Fibroblast of skin of right quadriceps (primary cell): ENCODE results near the gene BRD7.

Experiments used
- DNase-seq: peaks from one replicate; pipeline ENCODE4 v3.0.0-alpha.2; 2013

BRD7 gene

DNA sequence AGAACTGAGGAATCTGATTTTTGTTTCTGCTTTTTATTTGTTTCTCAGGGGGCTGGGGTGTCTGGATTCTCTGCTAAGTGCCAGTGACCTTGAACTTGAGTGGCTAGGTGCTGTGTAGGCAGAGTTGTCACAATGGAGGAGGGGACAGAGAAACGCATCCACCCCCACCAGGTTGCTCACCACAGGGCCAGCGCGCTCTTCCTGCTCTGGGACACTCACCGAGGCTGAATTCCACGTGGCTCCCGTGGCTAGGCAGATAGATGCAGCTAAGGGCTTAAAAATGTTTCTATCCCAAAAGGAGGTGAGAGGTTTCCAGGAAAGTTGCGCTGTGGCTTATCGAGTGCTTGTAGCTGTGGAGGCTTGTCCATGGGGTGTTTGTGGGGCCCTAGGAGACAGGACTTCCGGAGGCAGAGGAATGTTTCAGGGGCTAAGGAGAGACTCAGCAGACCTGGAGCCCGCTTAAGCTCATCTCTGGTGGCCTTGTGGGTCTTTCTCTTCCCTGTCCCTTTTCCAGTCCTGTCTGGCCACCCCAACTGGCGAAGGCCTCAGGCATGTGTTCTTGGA, 65.7 kb downstream of the BRD7 start:
- peak; percentile 54 for DNase-seq

DNA sequence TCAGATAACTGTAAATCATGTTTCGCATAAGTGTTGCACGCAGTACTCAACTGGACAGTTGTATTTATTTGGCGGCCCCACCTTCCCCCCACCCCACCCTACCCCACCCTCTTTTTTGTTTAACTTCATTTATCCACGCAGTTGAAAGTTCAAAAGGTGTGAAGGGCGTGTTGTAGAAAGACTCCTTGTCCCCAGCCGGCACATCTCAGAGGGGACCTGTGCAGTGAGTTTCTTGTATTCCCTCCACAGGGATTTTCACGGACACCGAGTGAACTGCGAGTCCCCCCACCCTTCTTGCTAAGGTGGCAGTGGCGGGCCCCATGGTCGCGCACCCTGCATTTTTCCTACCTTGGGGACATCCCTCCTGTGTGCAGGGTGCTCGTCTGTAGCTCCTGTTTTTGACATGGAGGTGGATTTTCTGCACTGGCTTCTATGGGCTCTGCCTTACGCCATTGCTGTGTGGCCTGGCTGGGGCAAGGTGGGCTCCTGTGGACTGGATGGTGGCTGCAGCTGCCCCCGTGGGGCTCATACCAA, 66.2 kb downstream of the BRD7 start:
- no peak for DNase-seq

DNA sequence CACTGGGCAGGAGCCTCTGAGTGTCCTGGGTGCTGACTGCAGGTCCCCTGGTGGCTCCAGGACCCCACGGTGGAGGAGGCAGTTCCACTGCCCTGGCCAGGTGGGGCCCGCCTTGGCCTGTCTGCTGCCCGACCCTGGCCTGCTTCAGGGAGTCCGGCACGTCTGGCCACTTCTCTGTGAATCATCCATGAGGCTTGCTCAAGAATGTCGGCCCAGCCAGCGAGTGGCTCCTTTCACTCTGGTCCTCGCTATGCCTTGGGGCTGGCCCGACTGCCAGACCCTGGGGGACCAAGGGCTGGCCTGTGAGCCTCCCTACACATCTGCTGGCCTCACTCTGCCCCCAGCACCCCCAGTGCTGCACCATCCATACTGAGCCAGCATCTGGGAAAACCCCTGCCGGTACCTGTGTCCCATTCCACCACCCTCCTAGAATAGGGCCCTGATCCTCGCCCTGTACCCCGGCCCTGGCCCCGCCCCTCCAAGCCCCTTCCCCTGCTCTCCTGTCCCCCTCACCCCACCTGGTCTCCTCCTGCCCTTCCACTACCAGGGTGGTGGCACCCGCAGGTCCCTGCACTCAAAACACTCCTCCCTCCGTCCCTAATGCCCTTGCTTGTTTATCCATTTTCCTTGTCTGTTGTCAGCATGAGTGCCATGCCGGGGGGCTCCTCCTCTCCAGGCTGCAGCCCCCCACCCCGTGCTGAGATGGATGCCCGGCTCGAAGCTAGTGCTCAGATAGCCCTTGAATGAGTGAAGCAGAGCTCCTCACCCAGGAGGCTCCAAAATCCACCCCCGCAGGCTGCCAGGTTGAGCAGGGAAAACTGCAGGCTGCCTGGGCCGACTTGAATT, 66.9 kb downstream of the BRD7 start:
- peak; percentile 24 for DNase-seq

DNA sequence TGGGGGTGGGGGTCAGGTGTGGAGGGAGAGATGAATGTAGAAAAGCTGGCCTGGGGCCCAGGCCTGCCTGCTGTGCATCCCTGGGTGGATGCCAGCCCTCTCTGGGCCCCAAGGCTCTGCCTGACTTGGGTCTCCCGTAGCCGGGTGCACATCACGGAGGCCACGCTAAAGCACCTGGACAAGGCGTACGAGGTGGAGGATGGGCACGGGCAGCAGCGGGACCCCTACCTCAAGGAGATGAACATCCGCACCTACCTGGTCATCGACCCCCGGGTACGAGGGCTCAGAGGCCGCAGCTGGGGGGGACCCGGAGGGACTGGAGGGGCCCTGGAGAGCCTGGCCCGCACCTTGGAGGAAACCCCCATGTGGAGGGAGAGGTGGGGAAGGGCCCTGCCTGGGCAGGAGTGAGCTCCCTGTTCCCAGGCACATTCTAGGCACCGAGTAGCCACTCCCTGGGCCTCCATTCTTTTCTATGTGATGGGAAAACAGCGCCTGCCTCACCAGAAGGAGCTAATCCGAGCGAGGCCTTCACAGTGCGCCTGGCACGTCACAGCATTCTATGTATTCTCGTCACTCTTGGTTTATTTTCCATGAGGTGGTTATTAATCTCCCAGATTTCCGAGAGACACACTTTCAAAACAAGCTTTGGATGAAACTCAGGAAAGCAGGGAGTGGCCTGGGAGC, 67.7 kb downstream of the BRD7 start:
- DNase-seq = no peak

DNA sequence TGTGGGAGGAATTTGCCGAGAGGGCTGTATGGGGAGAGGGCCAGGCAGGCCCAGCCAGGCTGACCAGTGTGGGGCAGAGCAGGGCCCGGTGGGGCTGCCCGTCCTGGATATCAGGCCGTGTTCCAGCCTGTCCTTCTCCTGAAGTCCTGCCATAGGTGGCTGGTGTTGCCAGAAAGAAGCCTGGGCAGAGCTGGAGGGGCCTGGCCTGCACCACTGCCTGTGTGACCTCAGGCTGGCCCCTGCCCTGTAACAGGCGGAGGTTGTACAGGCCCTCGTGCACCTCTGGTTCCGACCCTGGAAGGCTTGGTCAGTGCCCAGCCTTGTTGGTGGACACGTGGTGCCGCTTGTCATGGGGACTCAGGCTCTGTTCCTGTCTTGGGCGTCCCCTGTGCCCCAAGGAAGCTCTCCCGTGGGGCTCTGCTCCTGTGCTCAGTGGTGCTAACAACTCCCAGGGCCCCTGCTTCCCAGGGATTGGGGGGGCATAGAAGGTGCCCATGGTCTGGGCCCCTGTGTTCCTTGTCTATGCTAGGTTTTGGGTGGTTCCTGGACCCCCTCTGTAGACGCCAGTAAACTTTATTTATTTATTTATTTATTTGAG, 69.2 kb downstream of the BRD7 start:
- DNase-seq = no peak

DNA sequence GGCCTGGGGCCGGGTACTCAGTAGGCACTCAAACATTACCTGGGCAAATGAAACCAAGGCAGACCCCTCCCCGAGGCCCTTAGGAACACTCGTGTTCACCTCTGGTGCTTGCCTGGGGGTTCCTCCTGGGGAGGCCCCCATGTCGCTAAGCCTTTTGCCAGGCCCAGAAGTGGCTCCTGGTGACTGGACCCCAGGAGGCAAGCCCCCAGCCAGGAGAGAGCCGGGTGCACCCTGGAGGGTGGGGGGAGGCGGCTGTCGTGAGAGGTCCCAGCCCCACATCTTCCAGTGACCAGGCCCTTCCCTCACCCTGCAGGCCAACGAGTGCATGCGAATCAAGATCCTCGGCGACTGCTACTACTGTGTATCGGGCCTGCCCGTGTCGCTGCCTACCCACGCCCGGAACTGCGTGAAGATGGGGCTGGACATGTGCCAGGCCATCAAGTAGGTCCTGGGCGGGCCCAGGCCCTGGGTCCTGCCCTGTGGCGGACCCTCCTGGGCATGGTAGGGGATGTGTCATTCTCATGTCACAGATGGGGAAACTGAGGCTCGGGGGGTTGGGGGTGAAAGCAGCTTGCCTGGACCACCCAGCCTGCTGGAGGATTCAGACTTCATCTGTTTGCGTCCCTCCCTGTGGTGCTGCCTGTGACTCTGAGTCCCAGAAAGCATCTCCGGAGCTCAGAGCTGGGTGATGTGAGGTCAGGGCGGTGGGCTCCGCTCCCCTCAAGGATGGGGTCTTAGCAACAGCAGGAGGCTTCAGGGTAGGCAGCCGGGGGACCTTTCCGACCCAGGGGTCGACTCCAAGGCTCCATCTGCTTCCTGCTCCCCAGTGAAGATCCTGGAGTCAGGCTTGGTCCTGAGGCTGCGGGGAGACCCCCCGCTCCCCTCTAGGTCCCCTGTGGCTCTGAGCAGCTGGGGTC, 69.9 kb downstream of the BRD7 start:
- no peak for DNase-seq

DNA sequence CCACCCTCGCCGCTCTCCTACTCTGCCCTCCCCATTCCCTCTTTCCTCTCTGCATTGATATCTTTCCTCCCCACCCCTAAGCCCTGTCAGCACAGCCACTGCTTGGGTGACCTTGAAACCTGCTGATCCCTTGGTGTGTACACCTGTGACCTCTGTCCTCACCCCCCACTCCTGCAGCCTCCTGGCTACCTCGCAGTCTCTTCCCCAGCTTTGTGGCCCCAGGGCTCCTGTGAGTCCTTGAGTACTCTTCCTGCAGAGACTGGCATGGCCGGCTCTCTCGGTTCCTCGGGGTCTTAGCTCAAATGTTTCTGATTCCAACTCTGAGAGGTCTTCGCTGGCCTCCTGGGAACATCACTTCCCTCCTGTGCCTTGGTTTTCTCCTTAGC, 70.7 kb downstream of the BRD7 start:
- no peak for DNase-seq

DNA sequence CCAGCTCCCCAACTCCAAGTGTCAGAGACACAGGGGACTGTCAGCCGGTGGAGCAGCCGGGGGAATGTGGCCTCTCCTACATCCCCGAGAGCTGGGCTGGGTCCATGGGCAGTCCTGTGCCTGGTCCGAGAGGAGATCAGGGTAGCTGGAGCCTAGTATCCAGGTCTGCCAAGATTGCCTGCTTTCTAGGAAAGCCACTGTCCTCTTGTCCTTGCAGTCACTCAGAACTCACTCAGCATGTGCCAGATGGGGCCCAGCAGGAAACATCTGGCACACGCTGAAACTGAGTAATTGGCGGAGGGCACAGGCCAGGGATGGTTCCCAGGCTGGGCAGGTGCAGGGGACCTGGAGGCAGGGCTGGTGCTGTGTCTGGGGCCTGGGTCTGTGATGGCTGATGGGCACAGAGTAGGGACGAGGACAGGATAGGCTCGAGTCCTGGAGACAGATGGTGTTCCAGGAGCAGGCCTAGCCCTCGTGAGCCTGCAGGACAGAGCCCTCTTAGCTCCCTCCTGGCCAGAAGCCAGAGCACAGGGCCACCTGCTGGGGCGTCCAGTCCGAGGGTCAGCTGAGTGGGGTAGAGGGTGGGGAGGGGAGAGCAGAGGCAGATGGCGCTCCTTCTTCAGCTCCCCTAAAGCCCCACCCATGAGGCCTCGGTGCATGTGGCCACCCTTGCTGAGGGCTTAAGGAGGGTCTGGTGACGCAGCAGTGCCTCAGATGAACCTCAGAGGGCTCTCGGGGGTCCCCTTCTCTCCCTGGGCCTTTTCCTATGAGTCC, 71.3 kb downstream of the BRD7 start:
- DNase-seq = no peak

DNA sequence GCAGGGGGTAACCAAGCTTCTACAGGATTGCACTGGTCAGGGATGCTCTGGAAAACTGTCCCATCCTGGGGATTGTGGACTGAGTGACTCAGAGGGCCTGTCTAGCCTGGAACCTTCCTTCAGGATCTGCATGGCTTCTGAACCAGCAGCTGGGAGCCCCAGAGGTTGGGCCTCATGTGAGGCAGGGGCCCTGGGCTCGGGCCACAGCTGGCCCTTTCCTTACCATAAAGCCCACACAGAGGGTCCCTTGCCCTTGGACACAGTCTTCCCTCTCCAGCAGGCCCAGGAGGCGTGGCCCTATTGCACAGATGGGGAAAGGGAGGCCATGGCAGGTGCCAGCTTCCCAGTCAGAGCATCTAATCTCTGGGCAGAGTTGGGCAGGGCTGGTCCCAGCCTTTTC, 72.0 kb downstream of the BRD7 start:
- no peak for DNase-seq

DNA sequence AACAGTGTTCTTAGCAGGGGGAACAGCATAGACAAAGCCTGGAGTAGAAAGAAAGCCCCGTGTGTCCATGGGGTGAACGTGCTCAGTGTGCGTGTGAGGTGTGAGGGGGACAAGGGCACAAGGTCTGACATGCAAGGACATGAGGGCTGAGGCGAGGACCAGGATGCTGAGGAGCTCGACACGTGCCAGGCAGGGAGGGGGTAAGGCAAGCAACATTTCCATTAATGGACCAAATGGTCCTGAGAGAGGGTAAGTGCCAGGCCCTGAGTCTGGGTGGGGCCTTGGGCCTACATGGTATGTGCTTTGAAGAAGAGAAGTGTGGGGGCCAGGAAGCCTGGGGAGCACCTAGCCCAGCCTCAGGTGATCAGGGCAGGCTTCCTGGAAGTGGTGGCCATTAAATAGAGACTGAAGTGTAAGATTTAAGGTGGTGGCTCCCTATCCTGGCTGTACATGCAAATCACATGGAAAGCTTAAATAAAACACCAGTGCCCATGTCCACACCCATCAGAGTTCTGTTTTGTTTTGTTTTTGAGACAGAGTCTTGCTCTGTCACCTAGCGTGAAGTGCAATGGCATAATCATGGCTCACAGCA, 73.2 kb downstream of the BRD7 start:
- DNase-seq = no peak

DNA sequence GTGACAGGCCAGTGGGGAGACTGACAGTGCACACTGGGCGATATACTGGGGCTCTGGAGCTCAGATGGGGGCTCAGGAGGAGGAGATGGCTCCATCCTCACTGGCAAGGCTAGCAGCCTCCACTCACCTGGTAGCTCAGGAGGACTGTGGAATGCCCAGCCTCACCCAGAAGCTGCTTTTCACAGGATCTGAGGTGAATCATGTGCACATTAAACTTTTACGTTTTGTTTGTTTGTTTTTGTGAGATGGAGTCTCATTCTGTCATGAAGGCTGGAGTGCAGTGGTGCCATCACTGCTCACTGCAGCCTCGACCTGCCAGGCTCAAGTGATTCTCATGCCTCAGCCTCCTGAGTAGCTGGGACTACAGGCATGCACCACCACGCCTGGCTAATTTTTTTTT, 73.8 kb downstream of the BRD7 start:
- DNase-seq = no peak

DNA sequence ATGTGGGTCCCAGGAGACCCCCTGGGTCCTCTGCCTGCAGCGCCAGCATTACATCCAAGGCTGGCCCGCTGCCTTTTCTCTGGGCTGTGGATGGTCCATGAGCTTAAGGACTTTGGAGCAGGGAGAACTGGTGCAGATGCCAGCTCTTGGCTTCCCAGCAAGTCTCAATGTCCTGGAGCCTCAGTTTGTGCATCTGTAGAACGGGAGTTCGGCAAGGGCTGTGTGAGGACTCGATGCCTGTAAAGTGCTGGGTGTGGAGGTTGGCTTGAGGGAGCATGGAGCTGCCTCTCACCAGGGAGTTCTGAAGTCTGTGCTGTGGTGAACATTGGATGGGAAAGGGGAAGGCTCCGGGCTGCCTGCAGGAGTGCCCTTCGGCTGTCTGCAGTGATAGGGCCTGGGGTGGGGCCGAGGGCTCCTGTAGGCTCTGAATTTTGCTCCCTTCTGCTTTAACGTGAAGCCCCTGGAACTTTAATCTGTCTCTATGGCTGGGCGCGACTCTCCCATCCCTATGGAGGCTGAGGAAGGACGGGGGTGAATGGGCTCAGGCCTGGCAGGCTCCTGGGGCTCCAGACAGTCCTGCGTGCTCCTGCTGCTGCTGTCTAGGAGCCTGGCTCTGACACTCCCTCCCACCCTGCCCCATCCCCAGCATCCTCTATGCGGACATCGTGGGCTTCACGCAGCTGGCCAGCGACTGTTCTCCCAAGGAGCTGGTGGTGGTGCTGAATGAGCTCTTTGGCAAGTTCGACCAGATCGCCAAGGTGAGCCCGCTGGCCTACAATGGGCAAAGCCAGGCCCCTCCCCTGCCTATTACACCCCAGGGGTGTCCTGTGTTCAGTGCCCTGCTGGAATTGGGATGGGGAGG, 74.6 kb downstream of the BRD7 start:
- DNase-seq = no peak

DNA sequence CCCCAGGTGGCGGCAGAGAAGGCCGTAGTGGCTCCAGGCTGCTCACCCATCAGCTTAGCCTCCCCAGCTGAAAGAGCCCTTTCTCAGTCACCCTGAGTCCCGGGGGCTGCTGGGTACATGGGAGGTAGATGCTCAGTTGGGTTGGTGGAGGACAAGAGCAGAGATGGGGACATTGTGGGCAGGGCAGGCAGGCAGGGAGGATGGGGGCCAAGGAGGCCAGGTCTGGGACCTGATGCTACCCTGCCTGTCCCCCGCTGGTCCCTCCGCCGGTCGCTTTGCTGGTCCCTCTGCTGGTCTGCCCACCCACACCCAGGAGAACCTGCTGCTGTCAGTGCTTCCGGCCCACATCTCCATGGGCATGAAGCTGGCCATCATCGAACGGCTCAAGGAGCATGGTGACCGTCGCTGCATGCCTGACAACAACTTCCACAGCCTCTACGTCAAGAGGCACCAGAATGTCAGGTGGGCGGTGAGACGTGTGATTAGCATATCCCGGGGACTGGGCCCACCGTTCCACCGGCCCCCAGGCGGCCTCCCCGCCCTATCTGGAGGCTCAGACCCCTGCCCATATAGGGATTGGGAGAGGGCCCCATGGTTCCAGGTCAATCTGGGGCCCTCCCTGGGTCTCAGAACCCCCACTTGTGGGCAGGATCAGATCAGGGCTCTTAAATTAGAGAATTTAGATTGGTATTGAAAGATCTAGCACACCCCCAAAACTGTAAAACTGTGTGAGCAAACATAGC, 75.6 kb downstream of the BRD7 start:
- no peak for DNase-seq

DNA sequence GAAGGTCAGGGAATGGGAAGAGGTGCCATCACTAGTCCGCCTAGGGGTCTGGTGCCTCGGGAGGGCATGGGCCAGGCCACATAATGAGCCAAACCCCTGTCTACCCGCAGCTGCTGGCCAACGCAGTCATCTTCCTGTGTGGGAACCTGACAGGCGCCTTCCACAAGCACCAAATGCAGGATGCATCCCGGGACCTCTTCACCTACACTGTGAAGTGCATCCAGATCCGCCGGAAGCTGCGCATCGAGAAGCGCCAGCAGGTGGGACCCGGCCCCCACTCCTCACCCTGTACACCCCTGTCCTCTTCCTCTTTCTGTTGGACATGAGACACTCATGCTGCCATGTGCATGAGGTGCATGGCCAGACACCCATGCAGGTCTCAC, 76.2 kb downstream of the BRD7 start:
- DNase-seq = no peak

DNA sequence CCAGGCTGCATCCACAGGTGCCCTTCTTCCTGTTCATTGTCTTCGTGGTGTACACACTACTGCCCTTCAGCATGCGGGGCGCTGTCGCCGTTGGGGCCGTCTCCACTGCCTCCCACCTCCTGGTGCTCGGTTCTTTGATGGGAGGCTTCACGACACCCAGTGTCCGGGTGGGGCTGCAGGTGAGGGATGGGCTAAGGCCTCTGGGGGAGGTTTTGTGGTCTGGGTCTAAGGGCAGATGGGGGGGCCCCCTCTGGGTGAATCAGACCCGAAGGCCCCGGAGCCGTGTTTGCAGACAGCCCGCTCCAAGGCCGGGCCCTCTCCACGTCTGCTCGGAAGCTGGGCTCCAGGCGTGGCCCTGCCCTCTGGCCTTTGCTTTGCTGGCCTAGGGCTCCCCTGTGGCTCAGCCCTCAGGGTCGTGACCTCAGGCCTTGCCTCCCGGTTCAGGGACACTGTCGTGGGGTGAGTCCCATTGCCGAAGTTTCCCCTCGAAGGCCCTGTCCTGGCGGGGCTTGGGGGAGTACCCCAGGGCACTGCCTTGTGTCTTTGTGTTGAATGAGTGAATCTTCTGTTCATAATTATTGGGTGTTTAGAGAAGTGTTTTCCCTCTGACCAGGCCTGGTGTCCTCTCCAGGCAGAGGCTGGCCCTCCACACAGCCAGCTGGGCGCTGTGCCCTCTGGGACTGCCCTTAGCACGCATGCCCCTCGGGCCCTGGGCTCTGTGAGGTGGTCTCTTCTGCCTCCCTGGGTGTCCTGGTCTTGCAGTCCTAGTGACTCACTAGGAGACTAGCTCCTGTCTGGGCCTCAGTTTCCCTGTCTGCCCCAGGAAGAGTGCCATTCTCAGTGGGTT, 76.8 kb downstream of the BRD7 start:
- DNase-seq = no peak

DNA sequence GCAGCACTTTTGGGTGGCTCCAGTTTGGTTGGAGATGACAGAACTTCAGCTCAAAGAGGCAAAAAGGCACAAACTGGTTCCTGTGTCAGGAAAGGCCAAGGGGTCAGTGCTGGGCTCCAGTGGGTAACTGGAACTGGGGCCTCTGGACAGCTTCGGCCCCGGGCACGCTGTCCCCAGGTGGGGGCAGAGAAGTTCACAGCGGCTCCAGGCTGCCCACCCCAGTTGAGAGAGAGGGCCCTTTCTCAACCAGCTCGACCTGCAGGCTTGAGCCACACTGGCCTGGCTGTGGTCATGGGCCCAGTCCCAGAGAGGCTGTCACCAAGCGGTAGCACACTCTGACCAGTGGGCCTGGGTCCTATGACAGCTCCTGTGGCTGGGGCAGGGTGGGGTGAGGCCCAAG, 77.9 kb downstream of the BRD7 start:
- no peak for DNase-seq

DNA sequence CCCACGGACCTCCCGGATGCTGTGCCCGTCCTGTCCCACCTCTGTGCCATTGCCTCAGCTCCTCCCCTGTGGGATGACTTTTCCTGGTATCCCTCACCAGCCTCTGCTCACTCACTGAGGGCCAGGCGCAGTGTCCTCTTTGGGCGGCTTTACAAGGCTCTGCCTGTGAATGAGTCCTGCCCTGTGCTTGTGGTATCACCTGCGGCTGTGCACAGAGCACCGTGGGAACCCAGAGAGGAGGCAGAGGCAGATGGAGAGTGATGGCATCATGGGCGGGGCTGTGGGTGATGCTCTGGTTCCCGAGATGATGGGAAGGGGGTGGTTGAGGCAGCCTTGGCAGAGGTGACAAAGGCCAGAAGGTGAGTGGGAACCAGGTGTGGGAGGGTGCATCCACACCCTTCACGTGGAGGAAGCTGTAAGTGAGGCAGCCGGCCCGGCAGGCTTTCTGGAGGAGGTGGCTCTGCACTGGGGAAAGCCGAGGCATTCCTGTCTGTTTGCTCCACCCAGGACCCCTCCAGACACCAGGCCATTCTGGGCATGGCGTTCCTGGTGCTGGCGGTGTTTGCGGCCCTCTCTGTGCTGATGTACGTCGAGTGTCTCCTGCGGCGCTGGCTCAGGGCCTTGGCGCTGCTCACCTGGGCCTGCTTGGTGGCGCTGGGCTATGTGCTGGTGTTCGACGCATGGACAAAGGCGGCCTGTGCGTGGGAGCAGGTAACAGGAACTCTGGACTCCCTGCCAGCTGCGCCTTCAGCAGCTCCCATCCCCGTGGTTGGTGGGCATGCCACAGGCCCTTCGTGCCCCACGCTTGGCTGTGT, 78.6 kb downstream of the BRD7 start:
- DNase-seq = no peak

DNA sequence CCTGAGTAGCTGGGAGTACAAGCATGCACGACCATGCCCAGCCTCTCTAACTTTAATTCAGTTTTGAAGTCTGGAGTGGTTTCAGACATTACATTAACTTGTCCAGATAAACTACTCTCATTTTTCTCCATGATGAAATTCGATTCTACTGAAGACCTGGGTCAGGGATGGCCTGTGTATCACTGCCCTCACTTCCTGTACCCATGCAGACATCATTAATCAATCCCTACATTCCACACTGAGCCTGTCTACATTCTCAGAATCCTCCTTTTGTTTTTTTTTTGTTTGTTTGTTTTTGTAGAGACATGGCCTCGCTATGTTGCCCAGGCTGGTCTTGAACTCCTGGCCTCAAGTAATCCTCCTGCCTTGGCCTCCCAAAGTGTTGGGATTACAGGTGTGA, 79.9 kb downstream of the BRD7 start:
- no peak for DNase-seq
